H9 (cell line): ENCODE data around the gene RGS14. TPM values are rescaled to one million over a fixed set of nuclear protein-coding genes. Genes with fewer than 3 reads are reported as not detected.

Source experiments
- DNase-seq: peaks from one replicate; pipeline ENCODE4 v3.0.0-alpha.2; 2017
- H2AFZ ChIP-seq: one replicate; pipeline ENCODE4 v1.6.1; 2013; ENCODE audit warnings: mild to moderate bottlenecking, low read length, control low read depth, moderate library complexity
- H2AK5ac ChIP-seq: 2 replicates; pipeline ENCODE4 v1.6.1; 2013; ENCODE audit warnings: low read length, control low read depth, mixed read lengths; ENCODE audit not compliant: insufficient read length
- H2BK120ac ChIP-seq: one replicate; pipeline ENCODE4 v1.6.1; 2013; ENCODE audit warnings: low read depth, mild to moderate bottlenecking, low read length, control low read depth, inconsistent platforms; ENCODE audit not compliant: poor library complexity, severe bottlenecking
- H2BK12ac ChIP-seq: 2 replicates; pipeline ENCODE4 v1.6.1; 2013; ENCODE audit warnings: low read length, control low read depth, mixed read lengths, low read depth; ENCODE audit not compliant: insufficient read length
- H2BK15ac ChIP-seq: 2 replicates; pipeline ENCODE4 v1.6.1; 2013; ENCODE audit warnings: low read depth, low read length, control low read depth
- H2BK20ac ChIP-seq: one replicate; pipeline ENCODE4 v1.6.1; 2013; ENCODE audit warnings: low read depth, mild to moderate bottlenecking, low read length, control low read depth, inconsistent platforms; ENCODE audit not compliant: poor library complexity, severe bottlenecking
- H2BK5ac ChIP-seq: 2 replicates; pipeline ENCODE4 v1.6.1; 2013; ENCODE audit warnings: low read length, control low read depth, mixed read lengths; ENCODE audit not compliant: insufficient read length
- H3K14ac ChIP-seq: 2 replicates; pipeline ENCODE4 v1.6.1; 2013; ENCODE audit warnings: low read length, control low read depth; ENCODE audit not compliant: insufficient read depth
- H3K18ac ChIP-seq: 2 replicates; pipeline ENCODE4 v1.6.1; 2013; ENCODE audit warnings: low read depth, mild to moderate bottlenecking, mixed read lengths, low read length, control low read depth; ENCODE audit not compliant: insufficient read length
- H3K23ac ChIP-seq: 2 replicates; pipeline ENCODE4 v1.6.1; 2013; ENCODE audit warnings: low read length, control low read depth, mixed read lengths, low read depth; ENCODE audit not compliant: insufficient read length
- H3K23me2 ChIP-seq: 2 replicates; pipeline ENCODE4 v1.6.1; 2013; ENCODE audit warnings: low read depth, mild to moderate bottlenecking, mixed read lengths, low read length, control low read depth; ENCODE audit not compliant: insufficient read length, poor library complexity, severe bottlenecking
- H3K27ac ChIP-seq: 2 replicates; pipeline ENCODE4 v1.5.1; 2013; ENCODE audit warnings: low read length, control low read depth, mixed read lengths, low read depth; ENCODE audit not compliant: insufficient read length
- H3K27me3 ChIP-seq: 2 replicates; pipeline ENCODE4 v1.6.1; 2013; ENCODE audit warnings: low read length, control low read depth, inconsistent platforms; ENCODE audit not compliant: insufficient read depth
- H3K4ac ChIP-seq: 2 replicates; pipeline ENCODE4 v1.6.1; 2013; ENCODE audit warnings: low read depth, mild to moderate bottlenecking, control low read depth, inconsistent platforms, low read length, moderate library complexity
- H3K4me1 ChIP-seq: 2 replicates; pipeline ENCODE4 v1.6.1; 2013; ENCODE audit warnings: low read length, control low read depth, inconsistent platforms; ENCODE audit not compliant: insufficient read depth
- H3K4me2 ChIP-seq: 2 replicates; pipeline ENCODE4 v1.6.1; 2013; ENCODE audit warnings: low read length, control low read depth, mixed read lengths; ENCODE audit not compliant: insufficient read length, insufficient read depth
- H3K56ac ChIP-seq: 2 replicates; pipeline ENCODE4 v1.6.1; 2013; ENCODE audit warnings: low read depth, mild to moderate bottlenecking, mixed read lengths, low read length, control low read depth; ENCODE audit not compliant: insufficient read length
- H3K79me1 ChIP-seq: 2 replicates; pipeline ENCODE4 v1.6.1; 2013; ENCODE audit warnings: low read depth, mild to moderate bottlenecking, moderate library complexity, low read length, control low read depth, inconsistent platforms; ENCODE audit not compliant: insufficient read depth, poor library complexity, severe bottlenecking
- H3K79me2 ChIP-seq: 2 replicates; pipeline ENCODE4 v1.6.1; 2013; ENCODE audit warnings: low read length, control low read depth, inconsistent platforms; ENCODE audit not compliant: insufficient read depth
- H3K9ac ChIP-seq: 2 replicates; pipeline ENCODE4 v1.6.1; 2013; ENCODE audit warnings: low read length, control low read depth, mixed read lengths; ENCODE audit not compliant: insufficient read length; ENCODE audit errors: extremely low read depth
- H3K9me3 ChIP-seq: one replicate; pipeline ENCODE4 v1.6.1; 2013; ENCODE audit warnings: low read depth, low read length, inconsistent platforms; ENCODE audit not compliant: control insufficient read depth
- H3T11ph ChIP-seq: one replicate; pipeline ENCODE4 v1.6.1; 2013; ENCODE audit warnings: mild to moderate bottlenecking, low read length, control low read depth, inconsistent platforms
- H4K20me1 ChIP-seq: one replicate; pipeline ENCODE4 v1.6.1; 2013; ENCODE audit not compliant: control insufficient read depth, insufficient read length, insufficient read depth
- H4K5ac ChIP-seq: 2 replicates; pipeline ENCODE4 v1.6.1; 2013; ENCODE audit warnings: low read depth, mild to moderate bottlenecking, mixed read lengths, low read length, control low read depth; ENCODE audit not compliant: insufficient read length
- H4K8ac ChIP-seq: replicated peaks from 2 replicates; pipeline ENCODE4 v1.6.1; 2013; ENCODE audit warnings: low read length, control low read depth, mixed read lengths, low read depth; ENCODE audit not compliant: insufficient read length
- H4K91ac ChIP-seq: 2 replicates; pipeline ENCODE4 v1.6.1; 2013; ENCODE audit warnings: low read depth, mild to moderate bottlenecking, moderate library complexity, mixed read lengths, low read length, control low read depth; ENCODE audit not compliant: insufficient read length
- H3K27ac Mint-ChIP-seq, 3 experiments: 2 replicates in 2 of 3; 3 replicates in 1 of 3; pipeline ENCODE4 v1.8.0; 2020 to 2021; ENCODE audit warnings: mixed read lengths in 3 of 3, mild to moderate bottlenecking in 1 of 3, moderate library complexity in 1 of 3
- H3K27me3 Mint-ChIP-seq: 2 replicates; pipeline ENCODE4 v1.8.0; 2021; ENCODE audit warnings: low read depth, mild to moderate bottlenecking, moderate library complexity, mixed read lengths
- H3K36me3 Mint-ChIP-seq, 3 experiments: 2 replicates in 2 of 3; 3 replicates in 1 of 3; pipeline ENCODE4 v1.8.0; 2020 to 2021; ENCODE audit warnings: low read depth in 3 of 3, mixed read lengths in 3 of 3; ENCODE audit not compliant: insufficient read depth in 1 of 3
- H3K4me1 Mint-ChIP-seq, 2 experiments: 2 replicates each; pipeline ENCODE4 v1.8.0; 2020; ENCODE audit warnings: mixed read lengths in 2 of 2
- H3K4me3 Mint-ChIP-seq, 2 experiments: 2 replicates in 1 of 2; 3 replicates in 1 of 2; pipeline ENCODE4 v1.8.0; 2020 to 2021; ENCODE audit warnings: mild to moderate bottlenecking in 2 of 2, mixed read lengths in 2 of 2, moderate library complexity in 1 of 2
- H3K9me3 Mint-ChIP-seq, 2 experiments: 2 replicates in 1 of 2; 3 replicates in 1 of 2; pipeline ENCODE4 v1.8.0; 2020; ENCODE audit warnings: mild to moderate bottlenecking in 2 of 2, mixed read lengths in 2 of 2, moderate library complexity in 1 of 2
- WGBS: extraction: QIAGEN DNeasy Blood & Tissue Kit; methylation state at CpG from one replicate; pipeline ENCODE4 v1.1.7; 2013; ENCODE audit warnings: missing lambda C conversion rate, low lambda C conversion rate, mixed read lengths; ENCODE audit not compliant: insufficient read length; ENCODE audit errors: extremely low coverage; 5-methylcytosine and 5-hydroxymethylcytosine counted together
- total RNA-seq: library from RNA; stranded (reverse); gene quantifications from 2 replicates; pipeline ENCODE4 v1.2.1, GENCODE V29; 2021
- TF ChIP-seq, protein P1 (sequence below): fragments of 200-600 bp; sonication (generic); conservative IDR thresholded peaks from 3 replicates; pipeline ENCODE4 v1.8.0; 2021; ENCODE audit warnings: antibody characterized with exemption, mild to moderate bottlenecking

The RGS14 gene
- total RNA-seq, 1 experiment from 2014 or later, result 12.3 TPM

DNA sequence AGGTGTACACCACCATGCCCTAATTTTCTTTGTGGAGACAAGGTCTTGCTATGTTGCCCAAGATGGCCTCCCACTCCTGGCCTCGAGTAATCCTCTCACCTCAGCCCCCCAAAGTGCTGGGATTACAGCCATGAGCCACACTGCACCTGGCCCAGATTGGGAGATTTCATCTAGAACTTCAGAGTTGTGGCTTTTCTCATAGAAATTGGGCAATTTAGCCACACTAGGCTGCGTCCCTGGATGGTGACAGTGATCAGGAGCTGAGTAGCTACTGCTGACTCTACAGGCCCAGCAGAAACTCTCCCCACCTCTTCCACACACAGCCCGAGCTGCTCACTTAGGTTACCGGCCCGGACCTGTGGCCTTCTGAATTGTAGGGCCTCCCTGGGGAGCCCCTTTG lies 35.0 kb downstream of the RGS14 start:
- no peak overlapping the region for H2BK5ac ChIP-seq
- H2BK20ac ChIP-seq, result no peak overlapping the region
- H2BK15ac ChIP-seq, result no peak overlapping the region
- DNase-seq, result no peak
- H4K91ac ChIP-seq, result no peak overlapping the region
- no peak overlapping the region for H3K23ac ChIP-seq
- peaks cover 27 to 33% of the 10 kb centered on the region in 2 experiments for H3K4me1 Mint-ChIP-seq
- H3K79me1 ChIP-seq, result no peaks in the 10 kb centered on the region
- no peak overlapping the region for H3K18ac ChIP-seq
- no peak overlapping the region for H4K8ac ChIP-seq
- no peaks in the 10 kb centered on the region for H3K36me3 Mint-ChIP-seq
- no peak overlapping the region for H2AK5ac ChIP-seq
- H3K9me3 Mint-ChIP-seq, result no peaks in the 10 kb centered on the region
- no peak overlapping the region for H3K56ac ChIP-seq
- H3K4me2 ChIP-seq, result no peak overlapping the region
- H3K27ac Mint-ChIP-seq, result no peak overlapping the region; a peak in 1 of 7 replicates
- TF ChIP-seq, protein P1, sequence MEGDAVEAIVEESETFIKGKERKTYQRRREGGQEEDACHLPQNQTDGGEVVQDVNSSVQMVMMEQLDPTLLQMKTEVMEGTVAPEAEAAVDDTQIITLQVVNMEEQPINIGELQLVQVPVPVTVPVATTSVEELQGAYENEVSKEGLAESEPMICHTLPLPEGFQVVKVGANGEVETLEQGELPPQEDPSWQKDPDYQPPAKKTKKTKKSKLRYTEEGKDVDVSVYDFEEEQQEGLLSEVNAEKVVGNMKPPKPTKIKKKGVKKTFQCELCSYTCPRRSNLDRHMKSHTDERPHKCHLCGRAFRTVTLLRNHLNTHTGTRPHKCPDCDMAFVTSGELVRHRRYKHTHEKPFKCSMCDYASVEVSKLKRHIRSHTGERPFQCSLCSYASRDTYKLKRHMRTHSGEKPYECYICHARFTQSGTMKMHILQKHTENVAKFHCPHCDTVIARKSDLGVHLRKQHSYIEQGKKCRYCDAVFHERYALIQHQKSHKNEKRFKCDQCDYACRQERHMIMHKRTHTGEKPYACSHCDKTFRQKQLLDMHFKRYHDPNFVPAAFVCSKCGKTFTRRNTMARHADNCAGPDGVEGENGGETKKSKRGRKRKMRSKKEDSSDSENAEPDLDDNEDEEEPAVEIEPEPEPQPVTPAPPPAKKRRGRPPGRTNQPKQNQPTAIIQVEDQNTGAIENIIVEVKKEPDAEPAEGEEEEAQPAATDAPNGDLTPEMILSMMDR, result no peak
- no peak overlapping the region for H3K4me3 Mint-ChIP-seq
- no CpG with 5 or more reads among the region's 5 CpGs for WGBS
- no peaks in the 10 kb centered on the region for H3K23me2 ChIP-seq
- H3K4me1 ChIP-seq, result no peaks in the 10 kb centered on the region; the same call in 1 of the 2 replicates
- no peak overlapping the region for H3T11ph ChIP-seq
- no peak overlapping the region for H3K27ac ChIP-seq
- no peak overlapping the region for H3K4ac ChIP-seq
- no peak overlapping the region for H2BK120ac ChIP-seq
- H2BK12ac ChIP-seq, result no peak overlapping the region
- no peaks in the 10 kb centered on the region for H3K79me2 ChIP-seq
- H3K9me3 ChIP-seq, result no peaks in the 10 kb centered on the region
- no peak overlapping the region for H3K14ac ChIP-seq
- H3K27me3 ChIP-seq, result no peaks in the 10 kb centered on the region; the same call in 1 of the 2 replicates
- H3K9ac ChIP-seq, result no peak overlapping the region
- H4K5ac ChIP-seq, result no peak overlapping the region
- H4K20me1 ChIP-seq, result no peaks in the 10 kb centered on the region
- H3K27me3 Mint-ChIP-seq, result peaks cover 53% of the 10 kb centered on the region
- H2AFZ ChIP-seq, result no peak overlapping the region
